ENCODE data around the gene ZNF787. TPM values are rescaled to one million over a fixed set of nuclear protein-coding genes. Genes with fewer than 3 reads are reported as not detected.

ZNF787 gene
- total and polyA plus RNA-seq, 2 of the 13 experiments (the other 11 are each of a cell fraction or from before 2014, with no cell fraction given): 15.1 to 42.8 TPM

DNA sequence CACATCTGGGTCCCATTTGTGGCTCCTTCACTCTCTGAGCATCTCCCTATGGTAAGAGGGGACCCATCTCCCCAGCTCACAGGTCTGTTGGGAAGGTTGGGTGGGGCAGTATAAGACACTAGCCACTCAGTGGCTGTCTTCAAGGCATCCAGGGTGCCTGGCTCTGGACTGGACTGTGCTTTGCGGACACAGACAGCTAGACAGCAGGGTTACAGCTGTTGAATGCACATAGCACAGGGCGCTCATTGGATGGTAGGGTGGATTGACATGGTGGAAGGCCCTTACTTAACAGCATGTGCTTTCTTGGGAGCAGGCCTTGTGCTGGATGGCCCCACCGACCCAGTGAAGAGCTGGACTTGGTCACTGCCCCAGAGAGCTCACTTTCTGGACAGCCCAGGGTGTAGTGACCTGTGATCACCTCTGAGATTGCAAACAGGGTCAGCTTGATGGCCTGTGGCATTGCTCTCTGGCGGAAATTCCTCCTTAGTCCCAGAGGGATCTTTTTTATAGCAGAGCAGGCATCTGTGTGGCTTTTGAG lies 21.9 kb upstream of the ZNF787 start (continued):
- TF ChIP-seq, protein P1, sequence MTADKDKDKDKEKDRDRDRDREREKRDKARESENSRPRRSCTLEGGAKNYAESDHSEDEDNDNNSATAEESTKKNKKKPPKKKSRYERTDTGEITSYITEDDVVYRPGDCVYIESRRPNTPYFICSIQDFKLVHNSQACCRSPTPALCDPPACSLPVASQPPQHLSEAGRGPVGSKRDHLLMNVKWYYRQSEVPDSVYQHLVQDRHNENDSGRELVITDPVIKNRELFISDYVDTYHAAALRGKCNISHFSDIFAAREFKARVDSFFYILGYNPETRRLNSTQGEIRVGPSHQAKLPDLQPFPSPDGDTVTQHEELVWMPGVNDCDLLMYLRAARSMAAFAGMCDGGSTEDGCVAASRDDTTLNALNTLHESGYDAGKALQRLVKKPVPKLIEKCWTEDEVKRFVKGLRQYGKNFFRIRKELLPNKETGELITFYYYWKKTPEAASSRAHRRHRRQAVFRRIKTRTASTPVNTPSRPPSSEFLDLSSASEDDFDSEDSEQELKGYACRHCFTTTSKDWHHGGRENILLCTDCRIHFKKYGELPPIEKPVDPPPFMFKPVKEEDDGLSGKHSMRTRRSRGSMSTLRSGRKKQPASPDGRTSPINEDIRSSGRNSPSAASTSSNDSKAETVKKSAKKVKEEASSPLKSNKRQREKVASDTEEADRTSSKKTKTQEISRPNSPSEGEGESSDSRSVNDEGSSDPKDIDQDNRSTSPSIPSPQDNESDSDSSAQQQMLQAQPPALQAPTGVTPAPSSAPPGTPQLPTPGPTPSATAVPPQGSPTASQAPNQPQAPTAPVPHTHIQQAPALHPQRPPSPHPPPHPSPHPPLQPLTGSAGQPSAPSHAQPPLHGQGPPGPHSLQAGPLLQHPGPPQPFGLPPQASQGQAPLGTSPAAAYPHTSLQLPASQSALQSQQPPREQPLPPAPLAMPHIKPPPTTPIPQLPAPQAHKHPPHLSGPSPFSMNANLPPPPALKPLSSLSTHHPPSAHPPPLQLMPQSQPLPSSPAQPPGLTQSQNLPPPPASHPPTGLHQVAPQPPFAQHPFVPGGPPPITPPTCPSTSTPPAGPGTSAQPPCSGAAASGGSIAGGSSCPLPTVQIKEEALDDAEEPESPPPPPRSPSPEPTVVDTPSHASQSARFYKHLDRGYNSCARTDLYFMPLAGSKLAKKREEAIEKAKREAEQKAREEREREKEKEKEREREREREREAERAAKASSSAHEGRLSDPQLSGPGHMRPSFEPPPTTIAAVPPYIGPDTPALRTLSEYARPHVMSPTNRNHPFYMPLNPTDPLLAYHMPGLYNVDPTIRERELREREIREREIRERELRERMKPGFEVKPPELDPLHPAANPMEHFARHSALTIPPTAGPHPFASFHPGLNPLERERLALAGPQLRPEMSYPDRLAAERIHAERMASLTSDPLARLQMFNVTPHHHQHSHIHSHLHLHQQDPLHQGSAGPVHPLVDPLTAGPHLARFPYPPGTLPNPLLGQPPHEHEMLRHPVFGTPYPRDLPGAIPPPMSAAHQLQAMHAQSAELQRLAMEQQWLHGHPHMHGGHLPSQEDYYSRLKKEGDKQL (CRISPR knock-in tag; IDR thresholded peaks at IDR 0.05; ENCODE audit: low read depth): no peak
- 0 out of 2 replicates have a peak, but pooled peaks have one; percentile 55 for TF ChIP-seq MTA1 (CRISPR knock-in tag; IDR thresholded peaks at IDR 0.05; ENCODE audit: borderline replicate concordance)
- TF ChIP-seq CHCHD3 (CRISPR knock-in tag; IDR thresholded peaks at IDR 0.05): 0 out of 2 replicates have a peak, but pooled peaks have one; percentile 40
- no peak for TF ChIP-seq ZNF674 (CRISPR knock-in tag; IDR thresholded peaks at IDR 0.05; ENCODE audit: low read depth)
- TF ChIP-seq RXRB (CRISPR knock-in tag; IDR thresholded peaks at IDR 0.05; ENCODE audit: borderline replicate concordance): peak; percentile 54; the same call in 1 of the 2 replicates
- TF ChIP-seq ZNF143 (CRISPR knock-in tag; IDR thresholded peaks at IDR 0.05): peak; percentile 41; the same call in 1 of the 2 replicates
- no peak for TF ChIP-seq SYNCRIP (IDR thresholded peaks at IDR 0.05; ENCODE audit: insufficient read depth, low read depth, low read length)
- TF ChIP-seq, protein P2, sequence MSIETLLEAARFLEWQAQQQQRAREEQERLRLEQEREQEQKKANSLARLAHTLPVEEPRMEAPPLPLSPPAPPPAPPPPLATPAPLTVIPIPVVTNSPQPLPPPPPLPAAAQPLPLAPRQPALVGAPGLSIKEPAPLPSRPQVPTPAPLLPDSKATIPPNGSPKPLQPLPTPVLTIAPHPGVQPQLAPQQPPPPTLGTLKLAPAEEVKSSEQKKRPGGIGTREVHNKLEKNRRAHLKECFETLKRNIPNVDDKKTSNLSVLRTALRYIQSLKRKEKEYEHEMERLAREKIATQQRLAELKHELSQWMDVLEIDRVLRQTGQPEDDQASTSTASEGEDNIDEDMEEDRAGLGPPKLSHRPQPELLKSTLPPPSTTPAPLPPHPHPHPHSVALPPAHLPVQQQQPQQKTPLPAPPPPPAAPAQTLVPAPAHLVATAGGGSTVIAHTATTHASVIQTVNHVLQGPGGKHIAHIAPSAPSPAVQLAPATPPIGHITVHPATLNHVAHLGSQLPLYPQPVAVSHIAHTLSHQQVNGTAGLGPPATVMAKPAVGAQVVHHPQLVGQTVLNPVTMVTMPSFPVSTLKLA (IDR thresholded peaks at IDR 0.05): no peak
- TF ChIP-seq ZNF816 (CRISPR knock-in tag; IDR thresholded peaks at IDR 0.05; ENCODE audit: borderline replicate concordance): no peak
- TF ChIP-seq JDP2 (CRISPR knock-in tag; IDR thresholded peaks at IDR 0.05; ENCODE audit: borderline replicate concordance): no peak
- TF ChIP-seq POLR2AphosphoS5 (IDR thresholded peaks at IDR 0.05; ENCODE audit: low read depth, low read length): 0 out of 2 replicates have a peak, but pooled peaks have one; percentile 40
- no peak for TF ChIP-seq U2AF2 (IDR thresholded peaks at IDR 0.05; ENCODE audit: low read depth, low read length)
- no peak for TF ChIP-seq ZNF562 (CRISPR knock-in tag; IDR thresholded peaks at IDR 0.05; ENCODE audit: borderline replicate concordance)
- TF ChIP-seq ELF1 (CRISPR knock-in tag; IDR thresholded peaks at IDR 0.05): no peak
- no peak for TF ChIP-seq ZNF207 (IDR thresholded peaks at IDR 0.05; ENCODE audit: borderline replicate concordance)
- no peak for TF ChIP-seq NFIC (IDR thresholded peaks at IDR 0.05; ENCODE audit: low read length)
- no peak for TF ChIP-seq GATA4 (IDR thresholded peaks at IDR 0.05; ENCODE audit: borderline replicate concordance, low read depth)
- TF ChIP-seq ZNF484 (CRISPR knock-in tag; IDR thresholded peaks at IDR 0.05; ENCODE audit: borderline replicate concordance, low read depth): no peak
- 0 out of 2 replicates have a peak, but pooled peaks have one; percentile 27 for TF ChIP-seq SSRP1 (CRISPR knock-in tag; IDR thresholded peaks at IDR 0.05)
- TF ChIP-seq SALL1 (CRISPR knock-in tag; IDR thresholded peaks at IDR 0.05): peak; percentile 40; the same call in 1 of the 2 replicates

Measured in HepG2 (cell line).